Parietal lobe (tissue), 1 donor: ENCODE data around the gene FOXJ3. TPM values are rescaled to one million over a fixed set of nuclear protein-coding genes. Genes with fewer than 3 reads are reported as not detected.

Source experiments
- total RNA-seq: library from RNA; depleted of rRNA; stranded (reverse); fragments of >200 nt; gene quantifications from one replicate; pipeline ENCODE4 v1.2.3, GENCODE V29; 2014

FOXJ3 gene
- total RNA-seq, result 90.1 TPM

DNA sequence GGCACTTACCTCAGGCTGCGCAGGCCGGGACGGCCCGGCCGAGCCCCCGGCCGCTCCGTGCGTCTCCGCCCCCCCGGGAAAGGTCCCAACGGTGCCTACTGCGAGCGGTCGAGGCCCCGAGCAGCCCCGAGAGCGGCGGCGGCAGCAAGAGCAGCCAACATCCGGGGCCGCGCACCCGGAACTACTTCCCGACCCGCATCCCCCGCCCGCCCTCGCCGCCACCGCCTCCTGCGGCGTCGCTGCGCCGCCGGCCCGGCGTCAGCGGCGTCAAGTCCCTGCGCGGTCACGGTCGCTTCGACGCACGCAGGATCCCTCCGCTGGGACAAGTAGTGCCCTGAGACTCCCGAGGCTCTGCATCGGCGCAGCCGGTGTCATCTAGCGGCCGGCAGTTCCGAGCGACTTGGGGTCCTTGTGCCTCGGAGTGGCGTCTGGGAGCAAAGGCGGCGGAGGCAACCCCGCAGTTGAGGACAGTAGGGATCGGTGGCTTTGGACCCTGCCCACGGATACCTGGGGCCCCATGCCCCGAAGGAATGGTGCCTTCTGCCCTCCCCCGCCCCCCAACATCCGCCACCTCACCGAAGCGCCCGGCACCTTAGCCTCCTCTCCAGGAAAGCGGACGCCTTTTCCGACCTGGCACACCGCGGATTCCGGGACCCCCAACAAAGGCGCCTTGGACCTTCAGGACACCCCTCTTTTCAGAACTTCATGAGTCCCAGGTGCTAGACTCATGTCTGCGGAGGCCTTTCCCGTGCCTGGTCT lies at the start of gene FOXJ3:
FOXJ3 (minus strand) TSS at position 186 of the 759 bp plus-strand sequence. CDS start 24,142 bp downstream, outside the sequence.

DNA sequence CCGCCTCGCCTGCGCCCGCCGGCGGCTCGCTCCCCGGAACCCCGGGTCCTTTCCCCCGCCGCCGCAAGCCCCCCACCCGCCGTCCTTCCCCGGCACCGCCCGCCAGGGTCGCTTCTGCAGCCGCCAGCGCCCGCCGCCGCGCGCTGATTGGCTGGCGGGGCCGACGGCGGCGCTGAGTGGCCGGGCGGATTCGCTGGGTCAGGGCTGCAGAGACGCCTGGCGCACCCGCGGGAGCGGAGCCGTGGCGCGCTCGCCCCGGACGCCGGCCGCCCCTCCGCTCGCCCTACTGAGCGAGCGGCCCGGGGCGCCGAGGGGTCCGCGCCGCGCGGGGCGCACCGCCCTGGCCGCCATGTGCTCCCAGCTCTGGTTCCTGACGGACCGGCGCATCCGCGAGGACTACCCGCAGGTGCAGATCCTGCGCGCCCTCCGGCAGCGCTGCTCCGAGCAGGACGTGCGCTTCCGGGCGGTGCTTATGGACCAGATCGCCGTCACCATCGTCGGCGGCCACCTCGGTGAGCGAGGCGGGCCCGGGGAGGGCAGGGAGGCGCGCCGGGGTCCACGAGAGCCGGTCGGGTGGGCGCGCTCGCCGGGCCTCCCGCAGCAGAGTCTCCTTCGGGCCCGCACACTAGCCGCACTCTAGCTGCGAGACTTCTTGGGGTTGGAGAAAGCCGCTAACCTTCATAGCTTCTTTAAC lies 45.7 kb upstream of the FOXJ3 start, which contains the start of gene RIMKLA:
RIMKLA (plus strand) TSS at position 207 of the 694 bp plus-strand sequence; CDS start at position 350, 143 bp downstream.

DNA sequence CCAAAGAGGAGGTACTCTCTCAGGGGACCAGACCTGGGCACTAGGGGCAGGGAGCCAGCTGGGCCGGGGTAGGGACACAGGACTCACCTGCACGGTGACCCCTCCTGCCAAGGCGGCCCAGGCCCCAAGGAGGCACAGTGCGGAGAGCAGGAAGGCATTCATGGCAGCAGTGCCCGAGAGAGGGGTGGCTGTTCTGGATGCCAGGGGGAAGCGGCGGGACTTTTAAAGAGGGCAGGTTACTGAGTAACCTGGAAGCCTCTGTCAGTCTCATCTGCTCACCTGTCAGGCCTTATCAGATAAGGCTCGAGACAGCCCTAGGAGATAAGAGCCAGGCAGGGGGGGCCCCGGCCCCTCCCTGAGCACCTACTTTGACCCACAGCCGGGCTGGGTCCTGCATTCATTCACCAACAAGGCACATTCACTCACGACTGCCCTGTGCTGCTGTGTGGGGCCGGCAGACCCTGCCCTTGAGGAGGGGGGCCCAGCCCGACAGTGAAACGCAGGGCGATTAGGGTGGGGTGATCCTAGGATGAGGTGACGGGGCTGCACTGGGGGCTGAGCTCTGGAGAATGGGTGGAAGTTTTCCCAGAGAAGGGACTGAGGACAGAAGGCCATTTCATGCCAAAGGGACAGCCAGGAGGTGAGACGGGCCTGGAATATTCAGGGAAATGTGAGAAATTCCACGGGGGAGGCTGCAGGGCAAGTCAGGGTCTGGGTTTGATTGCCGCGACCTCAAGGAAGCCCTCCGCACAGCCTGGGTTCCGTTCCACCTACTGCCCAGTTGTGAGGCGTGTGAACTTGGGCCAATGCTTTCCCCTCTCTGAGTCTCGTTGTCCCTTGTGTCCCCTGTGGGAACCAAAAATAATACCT lies 170.2 kb downstream of the FOXJ3 start, which contains the start of gene GUCA2A:
GUCA2A (minus strand) TSS at position 195 of the 870 bp plus-strand sequence; CDS start at position 162, 33 bp downstream.

DNA sequence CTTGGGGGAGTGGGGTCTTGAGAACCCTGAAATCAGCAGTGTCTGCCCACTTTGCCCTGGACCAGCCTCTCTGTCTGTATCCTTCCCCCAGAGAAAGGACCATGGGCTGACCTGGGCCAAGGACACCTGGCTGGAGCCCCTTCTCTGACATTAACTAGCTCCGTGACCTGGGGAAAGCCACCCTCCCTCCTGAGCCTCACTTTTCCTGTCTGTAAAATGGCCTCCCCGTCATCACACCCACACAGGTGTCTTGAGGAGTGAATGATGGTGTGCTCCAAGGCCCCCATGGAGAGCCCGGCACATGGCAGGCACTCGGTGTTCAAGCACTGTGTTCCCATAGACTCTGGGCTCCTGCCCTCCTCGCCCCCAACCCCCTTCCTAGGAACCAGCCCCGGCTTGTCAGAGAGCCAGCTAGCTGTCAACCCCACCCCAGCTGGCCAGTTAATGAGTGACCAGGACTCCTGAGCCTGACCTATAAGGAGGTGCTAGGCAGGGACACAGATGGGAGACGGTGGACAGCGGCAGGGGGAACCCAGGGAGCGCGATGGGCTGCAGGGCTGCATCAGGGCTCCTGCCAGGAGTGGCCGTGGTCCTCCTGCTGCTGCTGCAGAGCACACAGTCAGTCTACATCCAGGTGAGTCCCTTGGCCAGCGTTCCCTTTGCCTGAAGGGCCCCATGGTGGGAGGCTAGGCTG lies 182.0 kb downstream of the FOXJ3 start, which contains the start of gene GUCA2B:
GUCA2B (plus strand) TSS at position 504 of the 694 bp plus-strand sequence; CDS start at position 545, 41 bp downstream.

Other genes starting within 250 kb of the FOXJ3 start
- not detected for gene GUCA2B, start 181.8 kb downstream of the FOXJ3 start, total RNA-seq
- not detected for gene GUCA2A, start 170.5 kb downstream of the FOXJ3 start, total RNA-seq
- 32.6 TPM for gene RIMKLA, start 45.6 kb upstream of the FOXJ3 start, total RNA-seq
- 0.63 TPM for gene ZMYND12, start 120.8 kb upstream of the FOXJ3 start, total RNA-seq
- gene PPCS, start 121.3 kb upstream of the FOXJ3 start, total RNA-seq, result 25.4 TPM
- 23.5 TPM for gene CCDC30, start 128.1 kb upstream of the FOXJ3 start, total RNA-seq